Activated CD8-positive, alpha-beta memory T cell treated with anti-CD3 and anti-CD28 coated beads for 4 hours (primary cell): ENCODE data around the gene RCC2.

Experiments used
- DNase-seq, 2 donors: peaks; one replicate each; pipeline ENCODE4 v3.0.0-alpha.2; 2020; ENCODE audit warnings: low read depth in 2 of 2

RCC2 gene

DNA sequence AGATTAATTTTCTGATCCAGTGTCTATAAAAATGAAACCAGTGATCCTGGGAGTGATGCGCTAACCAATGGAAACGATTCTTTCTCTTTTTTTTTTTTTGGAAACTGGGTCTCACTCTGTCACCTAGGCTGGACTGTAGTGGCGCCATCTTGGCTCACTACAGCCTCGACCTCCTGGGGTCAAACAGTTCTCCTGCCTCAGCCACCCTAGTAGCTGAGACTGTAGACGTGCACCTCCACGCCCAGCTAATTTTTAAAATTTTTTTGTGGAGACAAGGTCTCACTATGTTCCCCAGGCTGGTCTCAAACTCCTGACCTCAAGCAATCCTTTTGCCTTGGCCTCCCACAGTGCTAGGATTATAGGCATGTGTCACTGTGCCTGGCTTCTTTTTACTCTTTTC is 3.4 kb upstream of the RCC2 start:
- no peak for DNase-seq

GRCh38 chr1:17441993-17442357 is 2.5 kb upstream of the RCC2 start:
- DNase-seq, result no peak

- no peak for DNase-seq
These were observed 2.0 kb upstream of the RCC2 start for GRCh38 chr1:17441265-17441992.

DNA sequence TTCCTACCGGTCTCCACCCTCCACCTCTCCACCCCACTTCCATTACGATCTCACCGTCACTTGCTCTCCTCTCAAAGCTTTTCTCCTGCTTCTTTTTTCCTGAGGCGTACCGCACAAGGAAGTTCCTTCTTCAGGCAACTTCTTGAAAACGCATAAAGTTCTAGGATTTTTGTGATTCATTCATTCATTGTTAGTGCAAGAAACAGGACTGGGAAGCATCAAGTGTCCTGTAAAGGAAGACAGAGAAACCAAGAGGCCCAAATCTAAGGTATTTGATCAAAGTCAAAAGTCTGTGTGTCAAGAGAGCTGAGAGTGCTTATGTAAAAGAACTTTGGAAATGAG is 1.3 kb upstream of the RCC2 start:
- no peak for DNase-seq

GRCh38 chr1:17440074-17440826 is 773 bp upstream of the RCC2 start:
- DNase-seq, result no peak

- peak; percentile 56 to 61 for DNase-seq
These were observed 893 bp downstream of the RCC2 start for GRCh38 chr1:17438318-17439249.

- DNase-seq, result peak; percentile 17 to 40
These were observed 1.7 kb downstream of the RCC2 start for GRCh38 chr1:17437580-17438317.

GRCh38 chr1:17437260-17437579 is 2.3 kb downstream of the RCC2 start:
- DNase-seq, result no peak

DNA sequence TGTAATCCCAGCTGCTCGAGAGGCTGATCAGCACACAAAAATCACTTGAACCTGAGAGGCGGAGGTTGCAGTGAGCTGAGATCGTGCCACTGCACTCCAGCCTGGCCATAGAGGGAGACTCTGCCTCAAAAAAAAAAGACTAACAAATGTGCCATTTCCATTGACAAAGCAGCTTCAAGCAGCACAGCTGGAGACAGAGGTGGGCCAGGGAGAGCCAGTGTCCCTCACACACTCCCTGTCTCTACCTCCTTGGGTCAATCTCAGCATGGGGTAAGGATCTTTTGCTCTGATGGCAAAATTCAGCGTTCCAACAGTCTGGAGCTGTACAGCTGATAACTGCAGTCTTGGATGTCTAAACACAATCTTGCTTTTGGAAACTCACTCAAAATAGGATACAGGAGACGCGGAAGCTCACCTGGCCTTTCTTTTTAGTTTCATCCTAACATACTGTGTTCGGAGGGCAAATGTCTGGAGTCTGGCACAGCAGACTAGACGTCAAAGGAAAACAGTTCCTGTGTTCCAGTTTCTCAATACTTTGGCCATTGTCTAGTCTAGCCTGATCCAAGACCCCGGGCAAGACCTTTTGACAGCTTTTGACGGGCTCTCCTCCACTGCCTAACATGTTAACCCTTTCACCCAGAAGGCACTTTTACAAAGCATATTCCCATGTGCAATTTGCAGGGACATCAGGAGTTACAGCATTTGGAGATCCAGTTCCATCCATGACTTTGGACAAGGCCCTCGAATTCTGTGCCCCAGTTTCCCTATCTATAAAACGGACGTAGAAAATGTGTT is 2.9 kb downstream of the RCC2 start:
- DNase-seq, result no peak

GRCh38 chr1:17434601-17435000 is 4.9 kb downstream of the RCC2 start:
- DNase-seq, result no peak

DNA sequence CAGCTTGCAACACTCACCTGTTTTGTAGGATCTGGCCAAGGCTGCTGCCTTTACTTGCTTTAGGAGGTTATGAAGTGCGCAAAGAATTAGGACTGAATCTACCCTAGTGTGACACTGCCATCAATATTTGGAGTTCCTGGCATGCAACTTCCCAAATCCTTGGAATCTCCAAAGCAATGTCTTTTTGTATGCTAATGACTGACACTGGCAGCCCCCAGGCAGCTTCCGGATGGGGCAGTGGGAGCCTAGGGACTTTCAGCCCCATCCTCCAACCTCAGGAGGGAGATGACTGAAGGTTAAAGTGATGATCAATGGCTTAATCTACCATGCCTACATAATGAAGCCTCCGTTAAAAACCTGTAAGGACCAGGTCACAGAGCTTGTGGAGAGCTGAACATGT is 5.5 kb downstream of the RCC2 start:
- DNase-seq, result no peak

DNA sequence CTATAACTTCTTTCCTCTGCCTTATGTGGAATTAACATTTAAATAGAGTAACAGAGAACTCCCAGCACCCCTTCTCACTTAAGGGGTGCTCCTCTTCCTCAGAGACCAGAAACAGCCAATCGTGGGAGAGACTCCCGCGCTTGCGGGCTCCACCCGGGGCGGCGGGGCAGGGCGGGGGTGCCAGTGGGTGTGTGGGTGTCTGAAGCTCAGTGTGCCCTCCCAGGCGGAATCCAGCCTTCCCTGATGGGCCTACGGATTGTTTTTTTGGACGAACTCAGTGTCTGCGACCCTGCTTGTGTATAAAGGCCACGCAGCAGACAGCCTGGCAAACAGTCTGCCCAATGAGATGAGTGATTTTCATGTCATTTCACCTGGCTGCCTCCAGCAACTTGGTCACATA is 6.2 kb downstream of the RCC2 start:
- DNase-seq, result no peak

DNA sequence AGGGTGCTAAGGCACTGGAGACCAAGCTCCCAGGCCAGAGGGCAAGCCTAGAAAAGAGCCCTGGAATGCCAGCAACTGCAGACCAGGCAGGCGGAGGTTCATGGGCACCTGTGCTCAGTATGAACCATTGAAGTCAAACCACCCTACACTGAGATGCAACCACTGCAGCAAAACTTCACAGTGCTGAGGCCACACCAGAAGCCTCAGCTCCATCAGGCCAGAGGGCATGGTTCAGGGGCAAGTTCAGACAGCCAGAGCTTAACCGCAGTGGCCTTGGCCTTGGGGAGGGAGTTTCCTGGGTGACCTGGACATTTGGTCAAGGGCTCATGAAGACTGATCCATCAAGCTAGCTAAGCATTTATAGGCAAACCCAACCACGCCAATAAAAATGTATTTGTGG is 7.1 kb downstream of the RCC2 start:
- DNase-seq, result no peak

- no peak for DNase-seq
These were observed 10.3 kb downstream of the RCC2 start for GRCh38 chr1:17429183-17429582.

DNA sequence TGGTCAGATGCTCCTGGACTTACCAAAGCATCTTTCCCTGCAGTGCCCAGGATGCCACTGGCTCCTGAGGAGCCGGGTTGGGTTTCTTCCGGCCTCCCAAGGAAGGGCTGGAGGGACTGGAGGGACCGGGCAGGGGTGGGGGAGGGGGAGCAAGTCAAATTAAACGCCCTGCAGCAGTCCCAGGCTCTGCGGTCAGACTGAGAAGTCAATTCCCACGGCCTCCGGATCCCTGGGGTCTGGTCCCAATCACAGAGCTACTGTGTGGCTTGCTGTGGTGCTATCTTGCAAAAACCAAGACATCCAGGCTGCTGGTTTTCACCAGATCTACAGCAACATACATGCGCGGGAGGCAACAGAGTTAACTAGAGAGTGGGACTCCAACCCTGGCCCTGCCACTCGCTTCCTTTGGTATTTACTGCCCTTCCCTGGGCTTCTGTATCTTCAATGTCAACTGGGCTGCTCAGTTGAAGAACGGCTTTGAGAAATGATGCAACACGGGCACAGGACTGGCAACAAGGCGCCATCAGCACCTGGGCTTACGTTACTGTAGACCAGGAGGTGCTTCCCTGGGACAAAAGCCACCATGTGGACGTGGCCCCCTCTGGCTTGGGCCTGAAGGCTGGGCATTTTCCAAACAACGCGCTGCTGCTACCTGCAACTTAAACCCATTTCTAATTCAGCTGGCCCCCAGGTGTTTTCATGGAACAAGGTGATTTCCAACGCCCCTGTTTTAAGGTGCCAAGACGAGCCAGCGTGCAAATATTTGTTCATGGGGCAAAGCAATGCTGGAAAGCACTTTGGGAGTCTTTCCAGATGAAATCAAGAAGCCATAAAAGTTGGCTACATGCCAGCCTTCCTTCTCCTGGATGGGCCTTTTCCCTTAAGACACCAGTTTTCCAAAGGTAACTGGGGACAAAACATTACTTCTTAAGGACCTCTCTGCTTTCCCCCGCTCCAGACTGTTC is 11.5 kb downstream of the RCC2 start:
- no peak for DNase-seq

DNA sequence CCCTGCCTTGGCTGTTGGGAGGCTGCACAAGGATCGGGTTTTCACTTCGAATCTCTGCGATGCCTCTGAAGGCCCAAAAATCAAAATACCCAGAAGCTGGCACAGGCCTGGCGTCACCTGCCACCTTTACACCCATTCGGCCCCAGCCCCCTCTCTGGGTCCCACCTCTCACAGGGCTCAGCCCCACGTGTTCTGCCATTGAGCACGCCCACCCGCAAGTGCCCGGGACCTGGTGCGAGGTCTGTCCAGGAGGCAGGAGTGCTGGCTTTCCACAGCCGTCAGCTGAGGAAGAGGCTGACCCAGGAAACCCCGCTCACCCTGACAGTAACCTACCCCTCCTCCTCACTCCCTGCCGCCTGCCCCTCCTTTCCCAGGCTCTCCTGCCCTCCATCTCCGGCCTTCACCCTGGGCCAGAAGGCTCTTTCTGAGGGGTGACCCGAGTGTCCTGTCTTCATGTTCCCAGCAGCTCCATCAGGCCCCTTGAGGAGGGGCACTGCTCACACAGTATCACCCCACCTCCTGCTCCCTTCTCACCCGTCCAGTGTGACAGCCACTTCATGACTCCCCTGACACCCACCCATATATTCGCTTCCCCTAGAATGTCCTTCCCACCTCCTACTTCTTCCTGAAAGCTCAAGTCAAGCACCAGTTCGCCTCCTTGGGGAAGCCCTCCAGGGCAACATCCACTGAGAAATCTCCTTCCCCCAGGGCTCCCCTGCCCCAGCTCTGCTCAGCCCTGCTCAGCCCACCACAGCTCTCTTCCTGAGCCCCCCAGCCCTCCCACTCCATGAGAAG is 13.5 kb downstream of the RCC2 start:
- DNase-seq, result no peak

- DNase-seq, result no peak
These were observed 15.7 kb downstream of the RCC2 start for GRCh38 chr1:17423781-17424245.

DNA sequence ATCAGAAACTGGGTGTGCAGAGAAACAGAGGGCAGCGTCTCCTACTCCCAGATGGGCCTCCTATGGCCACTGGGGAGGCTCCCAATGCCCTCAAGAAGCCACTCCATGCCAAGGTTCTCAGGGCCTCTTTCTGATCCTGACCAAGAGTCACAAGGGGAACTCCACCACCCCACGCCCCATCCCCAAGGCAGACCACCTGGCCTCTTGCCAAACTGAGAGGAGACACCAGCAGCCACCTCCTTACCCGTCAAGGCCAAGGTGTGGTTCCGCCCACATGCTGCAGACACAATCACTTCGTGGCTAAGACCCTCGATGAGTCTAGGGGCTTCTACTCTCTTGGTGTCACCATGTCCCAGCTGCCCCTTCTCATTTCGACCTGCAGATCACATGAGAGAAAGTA is 17.0 kb downstream of the RCC2 start:
- no peak for DNase-seq

- DNase-seq, result no peak
These were observed 19.0 kb downstream of the RCC2 start for GRCh38 chr1:17420391-17420918.
